Pulmonary artery endothelial cell (primary cell): ENCODE results near the gene PRCC. TPM values are rescaled to one million over a fixed set of nuclear protein-coding genes. Genes with fewer than 3 reads are reported as not detected.

ENCODE experiments used
- DNase-seq: peaks from one replicate; pipeline ENCODE4 v3.0.0-alpha.2; 2011; ENCODE audit warnings: low read depth, low spot score
- total RNA-seq: library from RNA; depleted of rRNA; stranded (reverse); fragments of >200 nt; gene quantifications from 2 replicates; pipeline ENCODE4 v1.2.3, GENCODE V29; 2014

The PRCC gene
- total RNA-seq, 1 donor from 2014 or later: 14.8 TPM

GRCh38 chr1:156795374-156795733, 28.0 kb downstream of the PRCC start:
- no peak for DNase-seq

- DNase-seq: no peak
Observed at GRCh38 chr1:156795787-156796186, 28.5 kb downstream of the PRCC start.

- DNase-seq: no peak
Observed at GRCh38 chr1:156796340-156797097, 29.2 kb downstream of the PRCC start.

- no peak for DNase-seq
Observed at GRCh38 chr1:156797212-156797871, 30.0 kb downstream of the PRCC start.

- no peak for DNase-seq
Observed at GRCh38 chr1:156801409-156802121, 34.2 kb downstream of the PRCC start.

- DNase-seq: no peak
Observed at GRCh38 chr1:156802421-156802935, 35.1 kb downstream of the PRCC start.

GRCh38 chr1:156803086-156803851, 35.9 kb downstream of the PRCC start:
- DNase-seq: no peak

GRCh38 chr1:156804026-156804425, 36.7 kb downstream of the PRCC start:
- no peak for DNase-seq

- no peak for DNase-seq
Observed at GRCh38 chr1:156804572-156805243, 37.4 kb downstream of the PRCC start.

- DNase-seq: no peak
Observed at GRCh38 chr1:156805766-156806511, 38.6 kb downstream of the PRCC start.

GRCh38 chr1:156806512-156807440, 39.4 kb downstream of the PRCC start:
- no peak for DNase-seq

- no peak for DNase-seq
Observed at GRCh38 chr1:156807627-156808026, 40.3 kb downstream of the PRCC start.

- no peak for DNase-seq
Observed at GRCh38 chr1:156808186-156809030, 41.1 kb downstream of the PRCC start.

- DNase-seq: no peak
Observed at GRCh38 chr1:156809281-156809680, 41.9 kb downstream of the PRCC start.

GRCh38 chr1:156809711-156810366, 42.5 kb downstream of the PRCC start:
- no peak for DNase-seq

- no peak for DNase-seq
Observed at GRCh38 chr1:156811168-156811567, 43.8 kb downstream of the PRCC start.

GRCh38 chr1:156812293-156812990, 45.1 kb downstream of the PRCC start:
- no peak for DNase-seq
